GM12878 (cell line): ENCODE data around the gene PISD. TPM values are rescaled to one million over a fixed set of nuclear protein-coding genes. Genes with fewer than 3 reads are reported as not detected.

Source experiments
- ATAC-seq: fragments of 200-7000 bp; cut with Tn5 transposase; 3 replicates; pipeline ENCODE4 v1.9.1; 2020; ENCODE audit warnings: mild to moderate bottlenecking, moderate library complexity
- BruUV-seq: library from RNA; stranded (reverse); fragments of 400-500 nt; replicated peaks from 2 replicates; lab custom pipeline; 2021; lab: Mats Ljungman, UMichigan
- CTCF ChIA-PET: fragments of 300-600 bp; sonication (Branson Sonifier 250); formaldehyde crosslinking; extraction: SDS; loops from one replicate; lab custom pipeline; 2021; ENCODE audit warnings: inconsistent platforms; lab: Yijun Ruan, JAX
- POLR2A ChIA-PET: fragments of 350-600 bp; formaldehyde crosslinking; extraction: SDS; loops from one replicate; lab custom pipeline; 2021; ENCODE audit warnings: inconsistent platforms; lab: Charles Lee
- RAD21 ChIA-PET: fragments of 300-600 bp; sonication (Branson Sonifier 250); formaldehyde crosslinking; loops from one replicate; lab custom pipeline; 2023; ENCODE audit warnings: antibody characterized with exemption; ENCODE audit not compliant: unreplicated experiment; lab: Charles Lee
- SMC1A ChIA-PET: fragments of 300-600 bp; sonication (Branson Sonifier 250); formaldehyde crosslinking; loops from one replicate; lab custom pipeline; 2023; ENCODE audit not compliant: unreplicated experiment, uncharacterized antibody; lab: Charles Lee
- DNase-seq: peaks from one replicate; pipeline ENCODE4 v3.0.0-alpha.2; 2011; ENCODE audit warnings: low read depth, low spot score
- FAIRE-seq: peaks from 3 replicates; lab custom pipeline; 2011; peaks lifted over from hg19 to GRCh38; lab: Jason Lieb, UNC
- H2AFZ ChIP-seq: 2 replicates; pipeline ENCODE4 v1.6.0; 2011; ENCODE audit warnings: low read depth, low read length, control low read depth; ENCODE audit not compliant: control insufficient read depth
- H3K27ac ChIP-seq: 2 replicates; pipeline ENCODE4 v1.5.1; 2011; ENCODE audit warnings: control low read depth; ENCODE audit not compliant: control insufficient read depth, insufficient read depth
- H3K27me3 ChIP-seq, 2 experiments: replicated peaks in 1 of 2; 2 replicates each; pipeline versions ENCODE4 v1.6.0 to v1.6.1; 2011; ENCODE audit warnings: low read length in 1 of 2; ENCODE audit not compliant: control insufficient read depth in 2 of 2, insufficient read depth in 2 of 2
- H3K36me3 ChIP-seq, 2 experiments: 2 replicates each; pipeline ENCODE4 v1.5.1; 2011; ENCODE audit warnings: low read length in 1 of 2; ENCODE audit not compliant: control insufficient read depth in 2 of 2, insufficient read depth in 2 of 2
- H3K4me1 ChIP-seq: 2 replicates; pipeline ENCODE4 v1.6.1; 2011; ENCODE audit warnings: mild to moderate bottlenecking, low read length, moderate library complexity, mixed read lengths; ENCODE audit not compliant: control insufficient read depth, insufficient read depth
- H3K4me2 ChIP-seq: 2 replicates; pipeline ENCODE4 v1.6.0; 2011; ENCODE audit warnings: control low read depth; ENCODE audit not compliant: control insufficient read depth, insufficient read depth
- H3K4me3 ChIP-seq: fragments of 200-600 bp; sonication (generic); 2 replicates; pipeline ENCODE4 v1.5.1; 2016
- H3K79me2 ChIP-seq: 2 replicates; pipeline ENCODE4 v1.6.0; 2011; ENCODE audit warnings: low read length; ENCODE audit not compliant: control insufficient read depth, insufficient read depth
- H3K9ac ChIP-seq: 2 replicates; pipeline ENCODE4 v1.8.0; 2011; ENCODE audit warnings: low read length, control low read depth, mixed read lengths; ENCODE audit not compliant: control insufficient read depth, insufficient read depth
- H3K9me3 ChIP-seq: replicated peaks from 3 replicates; pipeline ENCODE4 v1.5.1; 2011; ENCODE audit warnings: mild to moderate bottlenecking, low read length; ENCODE audit not compliant: control insufficient read depth, insufficient read depth
- H4K20me1 ChIP-seq: 2 replicates; pipeline ENCODE4 v1.6.0; 2011; ENCODE audit not compliant: control insufficient read depth, insufficient read depth
- CHD1 ChIP-seq: IDR thresholded peaks from 2 replicates; pipeline ENCODE4 v1.6.1; 2012; ENCODE audit warnings: low read depth, low read length, improper control_type of control experiment
- DPF2 ChIP-seq: fragments of 450-650 bp; IDR thresholded peaks from 2 replicates; pipeline ENCODE4 v1.6.1; 2017; ENCODE audit warnings: mild to moderate bottlenecking
- EED ChIP-seq: sonication (generic); IDR thresholded peaks from 2 replicates; pipeline ENCODE4 v1.6.1; 2016; ENCODE audit warnings: antibody characterized with exemption, low read depth
- JUND ChIP-seq: IDR thresholded peaks from 2 replicates; pipeline ENCODE4 v1.6.1; 2012; ENCODE audit warnings: low read depth, mild to moderate bottlenecking, low read length, improper control_type of control experiment, moderate library complexity
- MEF2B ChIP-seq: fragments of 450-650 bp; IDR thresholded peaks from 2 replicates; pipeline ENCODE4 v1.6.1; 2018; ENCODE audit warnings: mild to moderate bottlenecking, moderate library complexity; ENCODE audit not compliant: partially characterized antibody, poor library complexity, severe bottlenecking
- MTA2 ChIP-seq: fragments of 450-650 bp; IDR thresholded peaks from 2 replicates; pipeline ENCODE4 v1.6.1; 2016; ENCODE audit warnings: low read depth, mild to moderate bottlenecking, moderate library complexity
- MTA3 ChIP-seq: IDR thresholded peaks from 2 replicates; pipeline ENCODE4 v1.6.1; 2012; ENCODE audit warnings: low read length, inconsistent platforms, borderline replicate concordance
- MYB ChIP-seq: fragments of 150-350 bp; IDR thresholded peaks from 2 replicates; pipeline ENCODE4 v1.6.1; 2014; ENCODE audit warnings: mild to moderate bottlenecking, low read depth, low read length, borderline replicate concordance
- NFYB ChIP-seq: IDR thresholded peaks from 2 replicates; pipeline ENCODE4 v1.6.1; 2011; ENCODE audit warnings: low read depth, mild to moderate bottlenecking, low read length, improper control_type of control experiment, moderate library complexity; ENCODE audit not compliant: insufficient read depth
- NR2C2 ChIP-seq: IDR thresholded peaks from 2 replicates; pipeline ENCODE4 v1.6.1; 2011; ENCODE audit warnings: borderline replicate concordance, low read depth; ENCODE audit not compliant: control insufficient read depth, insufficient read length
- NR2F1 ChIP-seq: fragments of 450-650 bp; conservative IDR thresholded peaks from 2 replicates; pipeline ENCODE4 v1.6.1; 2017; ENCODE audit warnings: mild to moderate bottlenecking
- RUNX3 ChIP-seq: IDR thresholded peaks from 2 replicates; pipeline ENCODE4 v1.6.1; 2012; ENCODE audit warnings: low read length, inconsistent platforms
- SMAD5 ChIP-seq: IDR thresholded peaks from 2 replicates; pipeline ENCODE4 v1.6.1; 2016; ENCODE audit warnings: antibody characterized with exemption, low read depth
- SUPT20H ChIP-seq: IDR thresholded peaks from 2 replicates; pipeline ENCODE4 v1.6.1; 2011; ENCODE audit warnings: low read depth, mild to moderate bottlenecking, low read length, moderate library complexity, borderline replicate concordance; ENCODE audit not compliant: control insufficient read depth
- ZNF24 ChIP-seq: fragments of 450-650 bp; IDR thresholded peaks from 2 replicates; pipeline ENCODE4 v1.6.1; 2017; ENCODE audit warnings: antibody characterized with exemption, mild to moderate bottlenecking
- ZNF622 ChIP-seq: fragments of 450-650 bp; IDR thresholded peaks from 2 replicates; pipeline ENCODE4 v1.6.1; 2017; ENCODE audit warnings: mild to moderate bottlenecking, inconsistent platforms
- WGBS: methylation state at CpG from one replicate; pipeline ENCODE4 v1.1.6; 2016; ENCODE audit warnings: low lambda C conversion rate; ENCODE audit not compliant: insufficient replicate concordance, insufficient coverage; ENCODE audit errors: missing lambda C conversion rate; 5-methylcytosine and 5-hydroxymethylcytosine counted together
- in situ Hi-C: fragments of 300-500 bp; cut with MboI; formaldehyde crosslinking; loops from 9 replicates; pipeline ENCODE4 v1.14.3; 2018; ENCODE audit warnings: mixed read lengths
- intact Hi-C: fragments of 100-400 bp; cut with micrococcal nuclease; formaldehyde crosslinking; loops from one replicate; pipeline ENCODE4 v1.14.2; 2022; ENCODE audit not compliant: unreplicated experiment
- polyA plus RNA-seq, 11 experiments: library from polyadenylated mRNA; depleted of rRNA in 4 of 11; unstranded in 6 of 11; stranded (reverse) in 5 of 11; fragments of >200 nt; fragmentation: Nextera tagmentation in 4 of 11; fragmentation: Illumina TruSeq in 1 of 11; extraction: Ambion mirVana in 4 of 11; extraction: Trizol in 1 of 11; gene quantifications; 1 replicate in 1 of 11; 2 replicates in 10 of 11; pipeline versions ENCODE4 v1.2.1 to v1.2.3, GENCODE V29; 2011 to 2016; ENCODE audit warnings: inconsistent platforms in 2 of 11, missing spikeins in 2 of 11, low read depth in 1 of 11
- total RNA-seq, 4 experiments: library from RNA; depleted of rRNA in 3 of 4; stranded (reverse); fragments of >200 nt in 3 of 4; fragmentation: Illumina TruSeq in 1 of 4; extraction: Trizol in 1 of 4; gene quantifications; 2 replicates each; pipeline versions ENCODE4 v1.2.1 to v1.2.3, GENCODE V29; 2013 to 2021
- TF ChIP-seq, protein P1 (sequence below): fragments of 450-650 bp; IDR thresholded peaks from 2 replicates; pipeline ENCODE4 v1.6.1; 2017; ENCODE audit warnings: mild to moderate bottlenecking, moderate library complexity
- TF ChIP-seq, protein P2 (sequence below): fragments of 450-650 bp; IDR thresholded peaks from 2 replicates; pipeline ENCODE4 v1.6.1; 2017; ENCODE audit warnings: mild to moderate bottlenecking, low read depth, inconsistent platforms; ENCODE audit not compliant: poor library complexity, severe bottlenecking

Gene PISD
- total and polyA plus RNA-seq, 10 of the 15 experiments (the other 5 are each of a cell fraction or from before 2014, with no cell fraction given): 25.8 to 62.7 (median 45.8) TPM

DNA sequence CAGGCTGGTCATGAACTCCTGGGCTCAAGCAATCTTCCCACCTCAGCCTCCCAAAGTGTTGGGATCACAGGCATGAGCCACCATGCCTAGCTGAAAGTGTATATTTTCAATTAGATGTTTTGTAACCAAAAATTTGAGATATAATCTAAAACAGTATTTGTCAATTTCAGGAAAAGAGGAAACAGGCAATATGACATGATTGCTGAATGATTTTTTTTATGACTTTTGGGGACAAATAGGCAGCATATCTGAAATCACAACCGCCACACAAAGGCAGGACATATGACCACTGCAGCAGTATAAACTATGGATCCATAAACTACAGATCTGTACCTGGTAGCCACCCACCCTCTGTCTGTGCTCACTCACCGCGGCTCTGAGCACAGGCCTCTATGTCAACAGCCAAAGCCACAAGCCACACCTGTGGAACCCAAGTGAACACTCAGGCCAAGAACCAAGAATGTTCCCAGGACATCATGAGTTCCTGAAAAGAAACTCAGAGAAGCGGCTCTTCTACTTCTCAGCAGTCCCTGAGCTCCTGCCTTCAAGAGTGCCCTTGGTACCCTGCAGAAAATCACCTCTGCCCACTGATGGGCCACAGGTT is 22.5 kb downstream of the PISD start:
- FAIRE-seq (no peak), DNase-seq (no peak), ATAC-seq (peak; percentile 15)
- Histone ChIP-seq H2AFZ (peak overlapping the region; percentile 29; the same call in 1 of the 2 replicates), H3K79me2 (peaks cover 54% of the 10 kb centered on the region), H3K9me3 (no peaks in the 10 kb centered on the region; the same call in 2 of the 3 replicates), H3K27ac (peak overlapping the region; percentile 98), H3K36me3 (no peaks in the 10 kb centered on the region; a peak in 2 of 4 replicates), H3K4me2 (peak overlapping the region; percentile 100), H3K27me3 (no peaks in the 10 kb centered on the region), H3K9ac (peak overlapping the region; percentile 61), H4K20me1 (no peaks in the 10 kb centered on the region), H3K4me3 (peak overlapping the region; percentile 71), H3K4me1 (peaks cover 41% of the 10 kb centered on the region)
- TSS peak; percentile 64 for BruUV-seq
- 14% methylated on average over 4 of the region's 4 CpGs for WGBS
- POLR2A ChIA-PET: interaction anchor here (0.6 to 5.4 kb wide), 11 partner anchors 10 to 421 kb away, joined by 3 to 28 read pairs (median 4); partner anchors contain the start of genes DEPDC5 and PISD
- RAD21 ChIA-PET: interaction anchor here (0.8 to 7.4 kb wide), 7 partner anchors 9 to 311 kb away, joined by 3 to 49 read pairs (median 3); partner anchors contain the start of gene PISD
- CTCF ChIA-PET: interaction anchor here (0.7 to 6.8 kb wide), 4 partner anchors 22 to 114 kb away, joined by 3 to 51 read pairs (median 10); partner anchors contain the start of genes DEPDC5 and PISD
- SMC1A ChIA-PET: interaction anchor here (0.7 to 8.5 kb wide), 7 partner anchors 9 to 294 kb away, joined by 3 to 88 read pairs (median 3); partner anchors contain the start of gene PISD
- in situ Hi-C loops (loop anchor here (5.0 kb wide), 2 partner anchors 147 to 287 kb away; no protein-coding TSS in a partner anchor), intact Hi-C loops (no loop called here)
- no peak for TF ChIP-seq CHD1
- TF ChIP-seq MTA2: no peak
- TF ChIP-seq MYB: no peak
- TF ChIP-seq, protein P1, sequence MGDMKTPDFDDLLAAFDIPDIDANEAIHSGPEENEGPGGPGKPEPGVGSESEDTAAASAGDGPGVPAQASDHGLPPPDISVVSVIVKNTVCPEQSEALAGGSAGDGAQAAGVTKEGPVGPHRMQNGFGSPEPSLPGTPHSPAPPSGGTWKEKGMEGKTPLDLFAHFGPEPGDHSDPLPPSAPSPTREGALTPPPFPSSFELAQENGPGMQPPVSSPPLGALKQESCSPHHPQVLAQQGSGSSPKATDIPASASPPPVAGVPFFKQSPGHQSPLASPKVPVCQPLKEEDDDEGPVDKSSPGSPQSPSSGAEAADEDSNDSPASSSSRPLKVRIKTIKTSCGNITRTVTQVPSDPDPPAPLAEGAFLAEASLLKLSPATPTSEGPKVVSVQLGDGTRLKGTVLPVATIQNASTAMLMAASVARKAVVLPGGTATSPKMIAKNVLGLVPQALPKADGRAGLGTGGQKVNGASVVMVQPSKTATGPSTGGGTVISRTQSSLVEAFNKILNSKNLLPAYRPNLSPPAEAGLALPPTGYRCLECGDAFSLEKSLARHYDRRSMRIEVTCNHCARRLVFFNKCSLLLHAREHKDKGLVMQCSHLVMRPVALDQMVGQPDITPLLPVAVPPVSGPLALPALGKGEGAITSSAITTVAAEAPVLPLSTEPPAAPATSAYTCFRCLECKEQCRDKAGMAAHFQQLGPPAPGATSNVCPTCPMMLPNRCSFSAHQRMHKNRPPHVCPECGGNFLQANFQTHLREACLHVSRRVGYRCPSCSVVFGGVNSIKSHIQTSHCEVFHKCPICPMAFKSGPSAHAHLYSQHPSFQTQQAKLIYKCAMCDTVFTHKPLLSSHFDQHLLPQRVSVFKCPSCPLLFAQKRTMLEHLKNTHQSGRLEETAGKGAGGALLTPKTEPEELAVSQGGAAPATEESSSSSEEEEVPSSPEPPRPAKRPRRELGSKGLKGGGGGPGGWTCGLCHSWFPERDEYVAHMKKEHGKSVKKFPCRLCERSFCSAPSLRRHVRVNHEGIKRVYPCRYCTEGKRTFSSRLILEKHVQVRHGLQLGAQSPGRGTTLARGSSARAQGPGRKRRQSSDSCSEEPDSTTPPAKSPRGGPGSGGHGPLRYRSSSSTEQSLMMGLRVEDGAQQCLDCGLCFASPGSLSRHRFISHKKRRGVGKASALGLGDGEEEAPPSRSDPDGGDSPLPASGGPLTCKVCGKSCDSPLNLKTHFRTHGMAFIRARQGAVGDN: peak; percentile 32; the same call in 1 of the 2 replicates
- peak; percentile 27 for TF ChIP-seq MEF2B
- no peak for TF ChIP-seq NFYB
- TF ChIP-seq JUND: no peak
- TF ChIP-seq NR2C2: no peak
- no peak for TF ChIP-seq SUPT20H
- TF ChIP-seq ZNF24: no peak
- TF ChIP-seq DPF2: no peak
- peak; percentile 78 for TF ChIP-seq RUNX3
- no peak for TF ChIP-seq MTA3
- TF ChIP-seq EED: peak; percentile 20; the same call in 1 of the 2 replicates
- no peak for TF ChIP-seq NR2F1
- no peak for TF ChIP-seq SMAD5
- no peak for TF ChIP-seq ZNF622
- TF ChIP-seq, protein P2, sequence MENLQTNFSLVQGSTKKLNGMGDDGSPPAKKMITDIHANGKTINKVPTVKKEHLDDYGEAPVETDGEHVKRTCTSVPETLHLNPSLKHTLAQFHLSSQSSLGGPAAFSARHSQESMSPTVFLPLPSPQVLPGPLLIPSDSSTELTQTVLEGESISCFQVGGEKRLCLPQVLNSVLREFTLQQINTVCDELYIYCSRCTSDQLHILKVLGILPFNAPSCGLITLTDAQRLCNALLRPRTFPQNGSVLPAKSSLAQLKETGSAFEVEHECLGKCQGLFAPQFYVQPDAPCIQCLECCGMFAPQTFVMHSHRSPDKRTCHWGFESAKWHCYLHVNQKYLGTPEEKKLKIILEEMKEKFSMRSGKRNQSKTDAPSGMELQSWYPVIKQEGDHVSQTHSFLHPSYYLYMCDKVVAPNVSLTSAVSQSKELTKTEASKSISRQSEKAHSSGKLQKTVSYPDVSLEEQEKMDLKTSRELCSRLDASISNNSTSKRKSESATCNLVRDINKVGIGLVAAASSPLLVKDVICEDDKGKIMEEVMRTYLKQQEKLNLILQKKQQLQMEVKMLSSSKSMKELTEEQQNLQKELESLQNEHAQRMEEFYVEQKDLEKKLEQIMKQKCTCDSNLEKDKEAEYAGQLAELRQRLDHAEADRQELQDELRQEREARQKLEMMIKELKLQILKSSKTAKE: no peak
